Stimulated activated CD4-positive, alpha-beta T cell treated with anti-CD3 and anti-CD28 coated beads, Interleukin-4, amount 100 ng/mL, for 4 hours (primary cell): ENCODE measurements around the gene TMPRSS4.
"Not testable (repeated sequence)": the region's sequence is repeated elsewhere in the genome, so short reads cannot be mapped to it uniquely, and the experiment has no call there.

Experiments
- DNase-seq, 2 experiments: peaks; one replicate each; pipeline ENCODE4 v3.0.0-alpha.2; 2020

The TMPRSS4 gene

DNA sequence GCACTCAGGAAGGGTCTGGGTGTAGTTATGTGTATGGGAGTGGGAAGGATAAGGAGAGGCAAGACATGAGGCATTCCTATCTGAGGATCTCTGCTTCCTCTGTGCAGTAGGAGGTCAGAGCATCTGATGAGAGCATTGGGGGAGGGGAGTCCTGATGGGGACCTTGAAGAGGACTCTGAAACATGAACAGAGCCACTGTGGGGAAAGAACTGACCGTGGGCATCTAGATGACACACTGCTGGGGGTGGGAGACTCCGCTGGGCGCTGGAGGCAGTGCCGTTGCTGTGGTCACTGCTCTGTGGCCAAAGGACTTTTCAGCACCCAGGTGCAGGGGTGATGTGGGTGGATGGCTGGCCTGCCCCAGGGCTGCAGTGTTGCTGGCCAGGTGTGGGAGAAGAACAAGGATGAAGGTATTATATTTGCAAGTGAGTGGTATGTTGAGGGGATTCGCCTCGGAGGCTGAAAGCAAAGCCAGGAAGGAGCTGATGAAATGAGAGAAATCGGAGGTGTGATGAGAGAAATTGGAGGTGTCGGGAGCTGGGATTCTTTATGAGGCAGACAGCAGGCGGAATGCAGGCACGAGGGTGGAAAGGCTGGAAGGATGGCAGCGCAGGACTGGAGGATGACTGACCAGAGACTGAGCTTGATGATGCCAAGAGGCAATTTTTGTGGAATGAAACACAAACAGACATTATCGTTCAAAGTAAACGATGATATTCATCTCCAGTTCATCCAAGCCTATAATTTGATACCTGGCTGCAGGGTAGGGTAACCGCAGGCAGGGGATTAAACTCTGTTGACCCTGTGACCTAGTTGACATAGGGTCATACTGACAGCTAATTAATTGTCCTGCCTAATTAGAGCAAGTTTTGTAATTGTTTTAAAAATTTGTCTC is 19.4 kb upstream of the TMPRSS4 start:
- no peak for DNase-seq

DNA sequence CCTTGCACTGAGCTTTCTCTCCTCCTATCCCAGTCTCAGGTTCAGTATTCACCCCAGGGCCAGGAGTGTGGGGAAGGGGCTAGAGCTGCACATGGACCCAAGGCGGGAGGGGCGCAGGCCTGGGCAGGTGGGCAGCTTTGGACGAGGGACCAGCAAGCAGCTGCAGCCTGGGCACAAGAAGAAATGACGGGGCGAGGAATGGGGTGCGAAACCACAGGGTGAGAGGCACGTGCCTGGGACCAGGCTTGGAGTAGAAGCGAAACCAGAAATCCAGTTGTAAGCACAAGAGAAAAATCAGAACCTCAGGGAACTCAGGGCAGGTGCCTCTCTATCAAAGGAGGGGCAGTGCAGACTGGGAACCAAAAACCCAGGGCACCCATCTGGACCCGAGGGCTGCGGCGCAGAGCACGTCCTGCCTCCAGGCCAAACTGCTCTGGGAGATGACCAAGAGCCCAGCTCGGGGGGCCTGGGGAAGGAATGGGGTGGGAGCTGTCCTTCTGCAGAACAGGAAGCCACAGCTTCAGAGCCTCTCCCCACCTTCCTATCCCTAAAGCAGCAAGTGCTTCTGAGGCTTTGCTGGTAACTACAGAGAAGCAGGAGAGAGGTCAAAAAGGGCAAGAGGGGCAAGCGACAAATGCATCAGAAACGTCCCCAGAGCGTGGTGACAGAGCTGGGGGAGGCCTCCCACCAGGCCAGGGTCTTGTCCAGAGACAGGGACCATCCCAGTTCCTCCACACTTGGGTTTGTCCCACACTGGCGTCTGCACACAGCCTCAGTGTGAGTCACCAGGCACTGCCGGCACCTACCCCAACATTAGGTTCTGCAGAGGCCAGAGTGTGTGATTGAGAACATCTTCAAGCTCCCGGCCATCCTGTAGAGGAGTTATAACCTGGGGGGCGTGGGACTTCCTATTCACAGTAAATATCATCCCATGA is 18.3 kb upstream of the TMPRSS4 start:
- DNase-seq, result no peak

DNA sequence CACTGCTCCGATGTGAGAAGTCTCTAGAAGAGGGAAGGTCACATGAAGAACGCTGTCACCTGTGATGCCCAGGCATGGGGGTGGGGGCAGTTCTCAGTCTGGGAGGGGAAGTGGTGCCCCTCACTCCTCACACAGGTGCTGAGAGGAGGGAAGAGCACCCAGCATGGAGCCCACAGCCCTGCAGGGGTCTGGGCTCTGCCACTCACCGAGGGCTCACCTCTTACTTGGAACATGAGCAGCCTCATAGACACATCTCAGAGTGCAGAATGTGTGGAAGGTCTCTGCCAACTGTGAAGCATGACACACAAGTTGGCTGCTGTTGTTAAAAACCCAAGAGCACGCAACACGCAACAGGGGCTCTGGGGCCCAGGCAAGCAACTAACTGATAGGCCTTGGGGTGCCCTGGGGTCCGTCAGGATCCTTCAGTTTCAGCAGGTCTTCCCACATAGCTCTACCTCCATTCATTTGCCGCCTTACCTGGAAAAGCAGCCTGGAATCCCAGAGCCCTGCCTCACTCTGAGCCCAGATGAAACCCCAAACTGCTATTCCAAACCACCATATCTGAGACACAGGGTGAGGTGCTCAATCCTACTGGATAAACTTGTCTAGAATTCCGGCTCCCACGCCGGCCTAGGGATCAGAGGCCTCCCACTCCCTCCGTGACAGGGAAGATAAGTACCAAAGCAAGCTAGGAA is 17.5 kb upstream of the TMPRSS4 start:
- DNase-seq, result no peak

DNA sequence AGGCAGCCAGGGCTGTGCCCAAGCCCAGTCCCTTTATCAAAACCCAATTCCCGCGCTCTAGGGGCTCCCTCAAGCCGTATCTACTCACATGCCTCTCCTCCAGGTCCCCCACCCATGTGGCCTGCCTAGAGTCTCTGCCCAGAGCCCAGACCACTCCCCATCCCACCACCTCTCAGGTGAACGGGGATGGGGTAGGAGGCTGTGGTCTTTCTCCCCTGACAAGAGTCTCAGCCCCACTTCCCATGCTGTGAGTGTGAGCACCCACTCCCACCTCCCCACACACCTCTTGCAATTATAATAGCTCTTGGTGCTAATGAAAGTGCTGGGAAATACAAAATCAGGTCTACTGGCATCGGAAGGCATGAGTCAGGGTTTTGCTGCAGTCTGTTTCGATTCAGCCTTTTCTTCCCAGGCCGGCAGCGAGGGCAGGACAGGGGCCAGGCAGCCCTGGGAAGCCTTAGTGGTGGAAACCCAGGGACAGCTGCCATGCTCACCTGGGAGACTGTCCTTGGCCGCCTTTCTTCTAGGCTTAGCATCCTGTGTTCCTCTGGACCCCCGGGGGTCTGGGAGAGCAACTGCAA is 16.7 kb upstream of the TMPRSS4 start:
- DNase-seq, result no peak

DNA sequence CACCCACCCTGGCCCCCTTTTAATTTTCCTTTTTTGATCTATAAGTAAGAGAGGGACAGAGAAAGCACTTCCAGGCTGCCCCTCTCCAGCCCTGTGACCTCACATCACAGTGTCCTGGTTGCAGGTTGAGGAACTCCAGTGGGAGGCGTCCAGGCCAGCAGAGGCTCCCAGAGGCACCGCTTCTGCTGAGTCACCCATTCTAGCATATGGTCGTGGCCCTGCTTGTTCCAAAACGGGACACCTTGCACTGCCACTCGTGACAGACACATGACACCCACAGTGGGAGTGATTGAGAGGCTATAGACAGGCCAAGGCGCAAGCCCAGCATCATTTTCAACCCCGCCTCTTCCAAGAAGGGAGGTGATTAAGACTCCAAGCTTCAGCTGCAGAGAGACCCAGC is 16.0 kb upstream of the TMPRSS4 start:
- DNase-seq, result no peak

DNA sequence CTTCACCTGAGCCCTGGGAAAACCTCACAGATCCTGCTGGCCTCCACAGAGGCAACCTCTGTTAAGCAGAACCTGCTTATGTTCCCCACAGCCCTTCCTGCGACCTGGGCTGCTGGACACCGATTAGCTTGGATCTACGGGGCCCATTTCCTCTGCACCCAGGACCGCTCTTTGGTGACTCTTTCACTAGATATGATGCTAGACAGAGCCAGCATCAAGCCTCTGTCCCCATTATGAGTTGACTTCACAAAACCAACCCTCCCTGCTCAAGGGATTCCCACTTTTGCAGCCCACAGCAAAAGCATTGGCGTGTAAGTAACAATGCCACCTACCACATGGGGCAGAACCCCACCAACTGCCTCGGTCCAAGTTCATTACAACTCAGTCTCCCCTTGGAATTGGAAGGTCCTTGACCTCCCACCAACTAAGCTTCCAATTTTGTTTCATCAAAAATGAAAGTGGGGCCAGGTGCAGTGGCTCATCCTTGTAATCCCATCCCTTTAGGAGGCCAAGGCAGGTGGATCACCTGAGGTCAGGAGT is 15.2 kb upstream of the TMPRSS4 start:
- DNase-seq, result no peak

DNA sequence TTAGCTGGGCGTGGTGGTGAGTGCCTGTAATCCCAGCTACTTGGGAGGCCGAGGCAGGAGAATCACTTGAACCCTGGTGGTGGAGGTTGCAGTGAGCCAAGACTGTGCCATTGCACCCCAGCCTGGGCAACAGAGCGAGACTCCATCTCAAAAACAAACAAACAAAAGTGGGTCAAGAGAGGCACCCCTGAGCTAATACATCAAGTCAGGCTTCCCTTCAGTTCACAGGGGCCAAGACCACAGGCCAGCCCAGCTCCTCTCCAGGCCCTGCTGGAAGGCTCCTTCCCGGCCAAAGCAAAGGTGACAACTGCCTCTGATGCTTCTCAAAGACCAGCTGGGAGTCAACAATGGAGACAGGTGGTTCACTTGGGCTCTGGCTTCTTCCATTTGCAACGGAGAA is 14.7 kb upstream of the TMPRSS4 start:
- not testable (repeated sequence) for DNase-seq

DNA sequence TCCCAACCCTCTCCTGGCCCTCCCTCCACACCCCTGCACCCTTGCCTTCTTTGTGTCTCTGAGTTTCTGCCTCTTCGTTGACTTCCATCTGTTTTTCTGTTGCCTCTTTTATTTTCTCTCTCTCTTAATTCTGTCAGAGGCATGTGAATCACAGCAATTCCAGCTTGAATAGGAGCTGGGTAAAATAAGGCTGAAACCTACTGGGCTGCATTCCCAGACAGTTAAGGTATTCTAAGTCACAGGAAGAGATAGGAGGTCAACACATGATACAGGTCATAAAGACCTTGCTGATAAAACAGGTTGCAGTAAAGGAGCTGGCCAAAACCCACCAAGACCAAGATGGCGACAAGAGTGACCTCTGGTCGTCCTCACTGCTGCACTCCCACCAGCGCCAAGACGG is 14.2 kb upstream of the TMPRSS4 start:
- DNase-seq, result not testable (repeated sequence)

DNA sequence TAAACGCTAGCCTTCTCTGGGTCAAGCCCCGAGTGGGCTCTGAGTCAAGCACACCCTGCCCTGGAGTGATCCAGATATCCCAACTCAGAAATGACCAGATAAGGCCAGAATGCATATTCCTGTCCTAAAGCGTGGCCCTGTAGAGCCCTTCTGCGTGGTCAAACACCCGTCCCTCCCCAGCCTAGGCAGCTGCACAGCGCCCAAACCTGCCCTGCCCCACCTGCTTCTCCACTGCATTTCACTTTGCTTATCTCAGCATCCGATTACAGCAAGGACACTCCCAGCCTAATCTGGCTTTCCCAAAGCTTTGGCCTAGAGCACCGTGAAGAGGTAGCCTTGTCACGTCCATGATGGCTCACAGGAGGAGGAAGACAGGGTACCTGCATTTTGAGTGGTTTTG is 11.9 kb upstream of the TMPRSS4 start:
- no peak for DNase-seq

DNA sequence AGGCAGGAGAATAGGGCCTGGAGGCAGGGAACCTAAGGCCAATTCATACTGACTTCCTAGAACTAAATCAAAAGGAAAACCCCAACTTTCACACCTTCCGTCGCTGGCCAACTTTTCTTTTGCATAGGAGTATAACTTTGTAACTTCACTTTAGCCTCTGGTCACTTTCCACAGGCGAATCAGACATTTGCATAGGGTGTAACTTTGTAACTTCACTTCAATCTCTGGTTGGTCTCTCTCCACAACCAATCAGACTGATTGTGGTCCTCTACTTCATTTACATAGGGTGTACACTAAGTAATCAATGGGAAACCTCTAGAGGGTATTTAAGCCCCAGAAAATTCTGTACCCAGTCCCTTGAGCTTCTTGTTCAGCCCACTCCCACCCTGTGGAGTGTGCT is 11.5 kb upstream of the TMPRSS4 start:
- DNase-seq, result no peak

DNA sequence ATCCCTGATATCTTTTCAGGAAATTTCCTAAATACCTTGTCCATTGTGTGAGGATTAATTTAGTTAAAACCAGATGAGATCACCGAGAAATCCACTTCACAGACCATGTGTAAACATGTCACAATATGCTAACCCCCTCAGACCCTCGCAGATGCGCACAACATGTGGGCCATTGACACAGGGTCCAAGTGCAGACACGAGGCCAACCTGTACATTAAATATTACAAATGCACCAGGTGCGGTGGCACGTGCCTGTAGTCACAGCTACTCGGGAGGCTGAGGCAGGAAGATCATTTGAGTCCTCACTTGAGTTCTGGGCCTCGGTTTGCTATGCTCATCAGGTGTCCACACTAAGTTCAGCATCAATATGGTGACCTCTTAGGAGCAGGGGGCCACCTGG is 9.9 kb upstream of the TMPRSS4 start:
- DNase-seq, result no peak

DNA sequence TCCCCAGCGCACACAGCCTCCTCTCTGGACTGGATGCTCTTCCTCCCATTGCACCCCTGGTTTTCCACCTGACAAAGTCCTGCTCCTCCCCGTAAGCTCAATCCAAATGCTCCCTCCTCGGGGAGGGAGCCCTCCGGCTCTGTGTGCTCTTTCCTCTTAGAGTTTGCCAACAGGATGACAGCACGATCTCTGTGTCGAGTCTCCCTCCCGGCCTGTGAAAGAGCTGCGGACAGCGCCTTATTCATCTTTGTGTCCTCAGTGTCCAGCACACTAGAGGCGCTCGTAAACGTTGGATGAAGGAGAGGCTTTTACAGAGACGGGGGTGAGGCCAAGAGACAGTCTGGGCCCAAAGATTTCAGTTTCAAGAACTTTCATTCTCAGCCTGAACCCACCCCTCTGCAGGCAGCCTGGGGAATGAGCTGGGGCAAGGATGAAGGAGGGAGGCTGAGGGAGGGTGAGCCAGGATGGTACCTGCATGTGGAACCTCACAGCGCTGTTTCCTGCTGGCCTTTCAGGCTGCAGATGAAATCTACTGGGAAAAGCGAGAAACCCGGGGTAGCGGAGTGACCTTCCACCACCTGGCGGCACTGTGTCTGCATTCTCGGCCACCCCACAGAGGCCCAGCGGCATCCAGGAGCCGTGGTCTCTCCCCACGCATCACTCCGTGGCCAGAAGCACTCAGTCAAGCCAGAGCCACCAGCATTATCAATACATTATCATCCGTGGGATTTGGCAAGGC is 8.5 kb upstream of the TMPRSS4 start:
- DNase-seq, result no peak

DNA sequence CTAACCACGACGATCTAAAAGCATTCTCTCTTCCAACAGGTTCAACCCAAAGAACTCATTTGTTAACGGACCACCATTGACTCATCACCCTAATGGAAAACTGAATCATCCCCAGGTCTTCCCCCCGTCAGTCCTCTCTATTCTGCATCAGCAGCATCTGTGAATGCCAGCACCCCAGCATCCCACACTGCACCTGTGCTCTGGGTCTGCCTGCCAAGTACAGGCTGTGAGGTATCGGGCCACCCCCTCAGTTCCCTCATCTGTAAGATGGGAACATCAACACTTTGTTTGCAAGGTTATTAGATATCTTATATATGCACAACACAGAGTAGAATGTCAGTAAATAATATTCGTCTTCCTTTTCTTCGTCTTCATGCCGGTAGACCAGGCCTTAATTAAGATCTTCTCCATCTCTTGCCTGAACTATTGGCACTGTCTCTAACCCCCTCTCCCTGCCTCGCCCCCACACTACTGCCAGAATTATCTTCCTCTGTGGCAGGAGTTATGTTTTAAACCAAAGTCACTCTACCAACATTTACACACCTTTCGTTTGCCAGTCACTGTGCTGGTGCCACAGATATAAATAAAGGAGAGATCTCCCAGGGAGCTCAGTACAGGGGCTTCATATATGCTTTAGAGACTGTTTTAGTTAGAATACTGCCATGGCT is 7.8 kb upstream of the TMPRSS4 start:
- no peak for DNase-seq

DNA sequence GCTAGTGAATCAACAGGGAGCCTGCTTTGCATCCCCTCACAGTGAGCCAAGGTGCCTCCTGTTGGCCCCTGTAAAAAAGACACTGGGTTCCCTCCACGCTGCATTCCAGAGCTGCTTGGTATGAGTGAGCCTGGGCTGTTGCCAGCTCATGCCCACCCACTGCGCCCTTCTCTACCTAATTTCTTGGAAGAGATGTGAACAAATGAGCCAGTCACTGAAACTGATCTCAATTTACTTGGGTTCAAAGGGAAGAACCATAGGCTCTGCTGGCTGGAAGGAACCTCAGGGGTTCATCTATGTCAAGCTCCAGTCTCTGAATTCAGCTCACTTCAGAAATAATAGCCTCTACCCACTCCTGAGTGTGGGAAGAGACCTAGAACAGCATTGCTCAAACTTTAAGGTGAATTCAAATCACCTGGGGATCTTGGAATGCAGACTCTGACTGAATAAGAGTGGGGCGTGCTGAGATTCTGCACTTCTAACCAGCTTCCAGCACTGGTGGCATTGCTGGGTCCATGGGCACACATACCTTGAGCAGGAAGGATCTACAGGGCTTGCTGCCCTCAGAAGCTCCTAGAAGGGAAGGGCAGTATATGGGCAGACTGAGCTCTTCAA is 5.4 kb upstream of the TMPRSS4 start:
- no peak for DNase-seq

DNA sequence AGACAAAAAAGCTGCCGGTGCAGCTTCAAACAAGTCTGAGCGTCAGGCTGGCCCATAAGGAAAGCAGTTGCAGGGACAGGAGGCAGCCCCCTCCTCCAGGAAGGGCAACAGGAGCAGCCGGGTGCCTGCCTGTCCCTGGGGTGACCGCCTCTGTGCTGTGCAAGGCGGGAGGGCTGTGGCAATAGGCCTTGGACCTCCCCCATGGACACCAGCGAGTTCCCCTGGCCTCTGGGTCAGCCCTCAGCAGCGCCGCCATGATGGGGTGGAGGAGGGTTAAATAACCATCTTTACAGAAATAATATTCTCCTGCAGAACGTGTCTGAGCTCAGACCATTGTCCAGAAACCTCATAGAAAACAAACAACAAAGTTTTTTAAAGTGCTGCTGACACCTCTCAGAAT is 3.3 kb upstream of the TMPRSS4 start:
- no peak for DNase-seq

DNA sequence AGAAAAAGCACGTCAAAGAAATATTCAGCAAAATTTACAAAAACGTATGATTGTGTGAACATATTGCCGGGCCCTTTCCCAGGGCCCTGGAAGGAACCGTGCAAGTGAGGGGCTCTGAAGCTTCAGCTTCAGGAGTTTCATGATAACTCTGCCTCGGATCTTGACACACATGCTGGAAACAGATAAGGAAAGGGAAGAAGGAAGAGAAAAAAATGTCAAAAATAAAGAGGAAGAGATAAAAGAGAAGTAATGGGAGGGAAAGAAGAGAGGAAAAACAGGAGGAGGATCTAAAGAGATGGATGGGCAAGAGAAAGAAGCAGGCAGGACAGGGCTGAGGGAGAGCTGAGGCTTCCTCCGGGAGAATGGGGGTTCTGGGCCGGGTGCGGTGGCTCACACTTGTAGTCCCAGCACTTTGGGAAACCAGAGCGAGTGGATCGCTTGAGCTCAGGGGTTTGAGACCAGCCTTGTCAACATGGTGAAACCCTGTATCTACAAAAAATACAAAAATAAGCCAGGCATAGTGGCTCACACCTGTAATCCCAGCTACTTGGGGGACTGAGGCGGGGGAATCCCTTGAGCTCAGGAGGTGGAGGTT is 2.7 kb upstream of the TMPRSS4 start:
- no peak for DNase-seq

DNA sequence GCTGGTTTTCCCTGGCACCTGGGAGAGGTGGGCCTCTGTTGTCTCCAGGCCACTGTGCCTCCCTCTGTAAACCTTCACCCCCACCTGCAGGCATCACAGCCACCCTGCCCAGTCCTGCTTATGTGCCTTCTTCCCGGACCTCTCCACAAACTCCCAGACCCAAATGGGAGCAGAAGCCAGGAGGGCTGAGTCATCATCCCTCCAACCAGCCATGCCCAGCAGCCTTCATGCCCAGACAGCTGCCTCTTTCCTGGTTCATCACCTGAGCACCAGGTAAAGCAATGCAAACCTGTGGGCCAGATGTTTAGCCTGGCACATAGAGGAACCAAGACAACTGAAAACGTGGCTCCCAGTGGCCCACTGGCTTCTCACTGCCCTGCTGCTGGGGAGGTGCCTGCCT is 2.1 kb upstream of the TMPRSS4 start:
- DNase-seq, result no peak

DNA sequence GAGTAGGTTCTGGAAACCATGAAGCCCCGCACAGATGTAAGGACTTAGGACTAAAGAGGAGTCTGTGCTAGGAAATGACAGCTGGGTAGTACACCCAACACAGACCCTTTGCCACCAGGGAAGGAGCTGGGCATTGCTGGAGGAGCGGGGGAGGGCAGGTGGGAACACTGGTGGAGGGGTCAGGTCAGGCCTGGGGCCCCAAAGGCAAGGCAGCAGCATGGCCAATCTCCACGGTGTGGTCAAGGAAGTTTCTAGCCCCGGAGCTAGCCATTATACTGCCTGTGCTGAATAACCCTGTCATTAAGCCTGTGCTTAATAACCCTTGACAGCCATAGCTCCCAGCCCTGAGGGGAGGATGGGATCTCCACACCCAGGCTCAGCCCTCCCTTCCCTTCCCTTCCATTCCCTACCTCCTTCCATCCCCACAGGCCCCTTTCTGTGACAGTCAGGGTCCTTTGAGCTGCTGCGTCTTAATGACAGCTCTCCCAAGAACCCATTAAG is 2.1 kb downstream of the TMPRSS4 start:
- no peak for DNase-seq

DNA sequence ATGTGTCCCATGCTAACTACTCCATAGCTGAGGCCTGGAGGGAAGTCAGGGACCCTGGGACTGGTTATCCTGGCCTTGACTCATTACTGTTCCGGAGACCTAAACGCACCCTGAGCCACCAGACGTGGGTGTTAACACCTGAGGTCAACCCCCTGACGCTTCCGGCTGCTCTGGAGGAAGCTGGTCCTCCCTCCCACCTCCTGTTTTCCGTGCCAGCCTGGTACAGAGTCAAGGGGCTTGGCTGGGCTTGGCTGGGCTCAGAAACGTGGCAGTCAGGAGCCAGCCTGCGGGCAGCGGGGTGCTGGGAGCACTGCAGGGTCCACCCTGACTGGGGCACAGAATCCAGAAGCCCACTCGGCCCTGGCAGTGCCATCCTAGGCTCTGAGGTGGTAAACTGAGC is 2.6 kb downstream of the TMPRSS4 start:
- DNase-seq, result no peak

DNA sequence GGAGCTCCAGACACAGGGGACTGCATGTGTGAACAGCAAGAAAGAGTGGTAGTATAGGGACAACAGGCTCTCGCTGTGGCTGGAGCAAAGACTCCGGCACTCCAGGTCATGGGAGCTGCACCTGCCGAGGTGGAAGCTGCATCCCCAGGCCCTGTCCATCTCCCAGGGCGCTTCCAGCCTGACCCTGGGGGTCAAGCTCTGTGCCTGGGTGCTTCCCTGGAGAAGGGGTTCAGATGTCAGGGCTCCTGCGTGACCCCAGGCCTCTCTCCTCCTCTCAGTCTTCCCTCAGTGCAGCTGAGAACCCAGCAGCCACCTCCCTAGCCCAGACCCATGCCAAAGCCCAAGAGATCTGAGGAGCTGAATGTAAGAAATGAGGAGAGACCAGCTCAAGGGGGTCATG is 3.4 kb downstream of the TMPRSS4 start:
- DNase-seq, result no peak
